GM12878 (cell line): ENCODE data around the gene IPO8. TPM values are rescaled to one million over a fixed set of nuclear protein-coding genes. Genes with fewer than 3 reads are reported as not detected.

Experiments used
- ATAC-seq: fragments of 200-7000 bp; cut with Tn5 transposase; 3 replicates; pipeline ENCODE4 v1.9.1; 2020; ENCODE audit warnings: mild to moderate bottlenecking, moderate library complexity
- BruUV-seq: library from RNA; stranded (reverse); fragments of 400-500 nt; replicated peaks from 2 replicates; lab custom pipeline; 2021; lab: Mats Ljungman, UMichigan
- CTCF ChIA-PET: fragments of 300-600 bp; sonication (Branson Sonifier 250); formaldehyde crosslinking; extraction: SDS; loops from one replicate; lab custom pipeline; 2021; ENCODE audit warnings: inconsistent platforms; lab: Yijun Ruan, JAX
- POLR2A ChIA-PET: fragments of 350-600 bp; formaldehyde crosslinking; extraction: SDS; loops from one replicate; lab custom pipeline; 2021; ENCODE audit warnings: inconsistent platforms; lab: Charles Lee
- RAD21 ChIA-PET: fragments of 300-600 bp; sonication (Branson Sonifier 250); formaldehyde crosslinking; loops from one replicate; lab custom pipeline; 2023; ENCODE audit warnings: antibody characterized with exemption; ENCODE audit not compliant: unreplicated experiment; lab: Charles Lee
- SMC1A ChIA-PET: fragments of 300-600 bp; sonication (Branson Sonifier 250); formaldehyde crosslinking; loops from one replicate; lab custom pipeline; 2023; ENCODE audit not compliant: unreplicated experiment, uncharacterized antibody; lab: Charles Lee
- DNase-seq: peaks from one replicate; pipeline ENCODE4 v3.0.0-alpha.2; 2011; ENCODE audit warnings: low read depth, low spot score
- FAIRE-seq: peaks from 3 replicates; lab custom pipeline; 2011; peaks lifted over from hg19 to GRCh38; lab: Jason Lieb, UNC
- H2AFZ ChIP-seq: 2 replicates; pipeline ENCODE4 v1.6.0; 2011; ENCODE audit warnings: low read depth, low read length, control low read depth; ENCODE audit not compliant: control insufficient read depth
- H3K27ac ChIP-seq: 2 replicates; pipeline ENCODE4 v1.5.1; 2011; ENCODE audit warnings: control low read depth; ENCODE audit not compliant: control insufficient read depth, insufficient read depth
- H3K27me3 ChIP-seq, 2 experiments: replicated peaks in 1 of 2; 2 replicates each; pipeline versions ENCODE4 v1.6.0 to v1.6.1; 2011; ENCODE audit warnings: low read length in 1 of 2; ENCODE audit not compliant: control insufficient read depth in 2 of 2, insufficient read depth in 2 of 2
- H3K36me3 ChIP-seq, 2 experiments: 2 replicates each; pipeline ENCODE4 v1.5.1; 2011; ENCODE audit warnings: low read length in 1 of 2; ENCODE audit not compliant: control insufficient read depth in 2 of 2, insufficient read depth in 2 of 2
- H3K4me1 ChIP-seq: 2 replicates; pipeline ENCODE4 v1.6.1; 2011; ENCODE audit warnings: mild to moderate bottlenecking, low read length, moderate library complexity, mixed read lengths; ENCODE audit not compliant: control insufficient read depth, insufficient read depth
- H3K4me2 ChIP-seq: 2 replicates; pipeline ENCODE4 v1.6.0; 2011; ENCODE audit warnings: control low read depth; ENCODE audit not compliant: control insufficient read depth, insufficient read depth
- H3K4me3 ChIP-seq: fragments of 200-600 bp; sonication (generic); 2 replicates; pipeline ENCODE4 v1.5.1; 2016
- H3K79me2 ChIP-seq: 2 replicates; pipeline ENCODE4 v1.6.0; 2011; ENCODE audit warnings: low read length; ENCODE audit not compliant: control insufficient read depth, insufficient read depth
- H3K9ac ChIP-seq: 2 replicates; pipeline ENCODE4 v1.8.0; 2011; ENCODE audit warnings: low read length, control low read depth, mixed read lengths; ENCODE audit not compliant: control insufficient read depth, insufficient read depth
- H3K9me3 ChIP-seq: replicated peaks from 3 replicates; pipeline ENCODE4 v1.5.1; 2011; ENCODE audit warnings: mild to moderate bottlenecking, low read length; ENCODE audit not compliant: control insufficient read depth, insufficient read depth
- H4K20me1 ChIP-seq: 2 replicates; pipeline ENCODE4 v1.6.0; 2011; ENCODE audit not compliant: control insufficient read depth, insufficient read depth
- CHD4 ChIP-seq: fragments of 200-600 bp; sonication (generic); IDR thresholded peaks from 2 replicates; pipeline ENCODE4 v1.6.1; 2016; ENCODE audit warnings: mild to moderate bottlenecking
- E4F1 ChIP-seq: fragments of 450-650 bp; IDR thresholded peaks from 2 replicates; pipeline ENCODE4 v1.6.1; 2018; ENCODE audit warnings: borderline replicate concordance, mild to moderate bottlenecking; ENCODE audit not compliant: partially characterized antibody
- EZH2 ChIP-seq: IDR thresholded peaks from 2 replicates; pipeline ENCODE4 v1.6.1; 2012; ENCODE audit warnings: low read depth, mild to moderate bottlenecking, control low read depth, inconsistent platforms, low read length, borderline replicate concordance; ENCODE audit not compliant: control insufficient read depth
- IKZF1 ChIP-seq: fragments of 450-650 bp; conservative IDR thresholded peaks from 2 replicates; pipeline ENCODE4 v1.6.1; 2017; ENCODE audit warnings: antibody characterized with exemption, mild to moderate bottlenecking
- JUNB ChIP-seq: IDR thresholded peaks from 2 replicates; pipeline ENCODE4 v1.6.1; 2016; ENCODE audit warnings: antibody characterized with exemption, mild to moderate bottlenecking
- RAD21 ChIP-seq: IDR thresholded peaks from 2 replicates; pipeline ENCODE4 v1.6.1; 2011; ENCODE audit warnings: mild to moderate bottlenecking, low read depth, low read length, moderate library complexity; ENCODE audit not compliant: insufficient read depth
- RFX5 ChIP-seq: IDR thresholded peaks from 2 replicates; pipeline ENCODE4 v1.6.1; 2011; ENCODE audit warnings: low read depth, low read length, improper control_type of control experiment
- ZNF207 ChIP-seq: fragments of 450-650 bp; IDR thresholded peaks from 2 replicates; pipeline ENCODE4 v1.6.1; 2014; ENCODE audit warnings: antibody characterized with exemption, mild to moderate bottlenecking, borderline replicate concordance
- ZNF217 ChIP-seq: fragments of 450-650 bp; IDR thresholded peaks from 2 replicates; pipeline ENCODE4 v1.6.1; 2017; ENCODE audit warnings: antibody characterized with exemption, mild to moderate bottlenecking
- ZNF24 ChIP-seq: fragments of 450-650 bp; IDR thresholded peaks from 2 replicates; pipeline ENCODE4 v1.6.1; 2017; ENCODE audit warnings: antibody characterized with exemption, mild to moderate bottlenecking
- ZNF274 ChIP-seq: IDR thresholded peaks from one replicate; pipeline ENCODE4 v1.8.0; 2011; ENCODE audit not compliant: insufficient read length, insufficient read depth
- WGBS: methylation state at CpG from one replicate; pipeline ENCODE4 v1.1.6; 2016; ENCODE audit warnings: low lambda C conversion rate; ENCODE audit not compliant: insufficient replicate concordance, insufficient coverage; ENCODE audit errors: missing lambda C conversion rate; 5-methylcytosine and 5-hydroxymethylcytosine counted together
- in situ Hi-C: fragments of 300-500 bp; cut with MboI; formaldehyde crosslinking; loops from 9 replicates; pipeline ENCODE4 v1.14.3; 2018; ENCODE audit warnings: mixed read lengths
- intact Hi-C: fragments of 100-400 bp; cut with micrococcal nuclease; formaldehyde crosslinking; loops from one replicate; pipeline ENCODE4 v1.14.2; 2022; ENCODE audit not compliant: unreplicated experiment
- polyA plus RNA-seq, 11 experiments: library from polyadenylated mRNA; depleted of rRNA in 4 of 11; unstranded in 6 of 11; stranded (reverse) in 5 of 11; fragments of >200 nt; fragmentation: Nextera tagmentation in 4 of 11; fragmentation: Illumina TruSeq in 1 of 11; extraction: Ambion mirVana in 4 of 11; extraction: Trizol in 1 of 11; gene quantifications; 1 replicate in 1 of 11; 2 replicates in 10 of 11; pipeline versions ENCODE4 v1.2.1 to v1.2.3, GENCODE V29; 2011 to 2016; ENCODE audit warnings: inconsistent platforms in 2 of 11, missing spikeins in 2 of 11, low read depth in 1 of 11
- total RNA-seq, 4 experiments: library from RNA; depleted of rRNA in 3 of 4; stranded (reverse); fragments of >200 nt in 3 of 4; fragmentation: Illumina TruSeq in 1 of 4; extraction: Trizol in 1 of 4; gene quantifications; 2 replicates each; pipeline versions ENCODE4 v1.2.1 to v1.2.3, GENCODE V29; 2013 to 2021
- TF ChIP-seq, protein P1 (sequence below): IDR thresholded peaks from 2 replicates; pipeline ENCODE4 v1.6.1; 2011; ENCODE audit warnings: borderline replicate concordance, low read depth, mild to moderate bottlenecking, moderate library complexity, mixed read lengths, low read length; ENCODE audit not compliant: insufficient read depth; ENCODE audit errors: extremely low read length
- TF ChIP-seq, protein P2 (sequence below): IDR thresholded peaks from 2 replicates; pipeline ENCODE4 v1.6.1; 2011; ENCODE audit warnings: low read depth, mild to moderate bottlenecking, low read length, moderate library complexity, borderline replicate concordance; ENCODE audit errors: extremely low read depth
- TF ChIP-seq, protein P3 (sequence below): fragments of 450-650 bp; IDR thresholded peaks from 2 replicates; pipeline ENCODE4 v1.6.1; 2018; ENCODE audit warnings: mild to moderate bottlenecking, low read depth, moderate library complexity; ENCODE audit not compliant: partially characterized antibody
- TF ChIP-seq, protein P4 (sequence below), 3 experiments: IDR thresholded peaks in 2 of 3; conservative IDR thresholded peaks in 1 of 3; 2 replicates each; pipeline ENCODE4 v1.5.1; 2011; ENCODE audit warnings: low read depth in 3 of 3, low read length in 3 of 3, mild to moderate bottlenecking in 3 of 3, control low read depth in 2 of 3, moderate library complexity in 2 of 3, inconsistent platforms in 1 of 3, mixed read lengths in 1 of 3; ENCODE audit not compliant: control insufficient read depth in 2 of 3, insufficient read depth in 1 of 3; ENCODE audit errors: extremely low read depth in 1 of 3

IPO8 gene
- total and polyA plus RNA-seq, 10 of the 15 experiments (the other 5 are each of a cell fraction or from before 2014, with no cell fraction given) = 6.9 to 38.5 (median 15.1) TPM

DNA sequence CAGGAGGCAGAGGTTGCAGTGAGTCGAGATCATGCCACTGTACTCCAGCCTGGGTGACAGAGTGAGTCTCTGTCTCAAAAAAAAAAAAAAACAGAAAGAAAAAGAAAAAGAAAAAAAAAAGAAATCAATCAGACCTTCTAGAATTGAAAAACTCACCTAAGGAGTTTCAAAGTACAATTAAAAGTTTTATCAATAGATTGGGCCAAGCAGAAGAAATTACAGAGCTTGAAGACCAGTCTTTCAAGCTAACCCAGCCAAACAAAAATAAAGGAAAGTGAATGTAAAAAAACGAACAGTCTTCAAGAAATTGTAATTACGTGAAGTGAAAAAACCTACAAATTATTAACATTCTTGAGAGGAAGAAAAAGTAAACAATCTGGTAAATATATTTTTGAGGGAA, 93.0 kb downstream of the IPO8 start:
- no peaks in the 10 kb centered on the region for H3K4me1 ChIP-seq
- no peak overlapping the region for H3K27ac ChIP-seq
- no peaks in the 10 kb centered on the region for H3K36me3 ChIP-seq
- no peaks in the 10 kb centered on the region for H3K79me2 ChIP-seq
- ChIA-PET RAD21 (no interaction called here), POLR2A (no interaction called here), SMC1A (no interaction called here), CTCF (no interaction called here)
- H2AFZ ChIP-seq = no peak overlapping the region
- H3K27me3 ChIP-seq = no peaks in the 10 kb centered on the region
- 0% methylated on average over 3 of the region's 3 CpGs for WGBS
- intact Hi-C loops = no loop called here
- no peaks in the 10 kb centered on the region for H3K9me3 ChIP-seq
- no peak overlapping the region for H3K4me3 ChIP-seq
- no peak for ATAC-seq
- H4K20me1 ChIP-seq = no peaks in the 10 kb centered on the region
- no TSS peak for BruUV-seq
- H3K4me2 ChIP-seq = no peak overlapping the region
- DNase-seq = no peak
- in situ Hi-C loops = no loop called here
- no peak overlapping the region for H3K9ac ChIP-seq
- FAIRE-seq = no peak
- no peak for TF ChIP-seq EZH2
- TF ChIP-seq, protein P1, sequence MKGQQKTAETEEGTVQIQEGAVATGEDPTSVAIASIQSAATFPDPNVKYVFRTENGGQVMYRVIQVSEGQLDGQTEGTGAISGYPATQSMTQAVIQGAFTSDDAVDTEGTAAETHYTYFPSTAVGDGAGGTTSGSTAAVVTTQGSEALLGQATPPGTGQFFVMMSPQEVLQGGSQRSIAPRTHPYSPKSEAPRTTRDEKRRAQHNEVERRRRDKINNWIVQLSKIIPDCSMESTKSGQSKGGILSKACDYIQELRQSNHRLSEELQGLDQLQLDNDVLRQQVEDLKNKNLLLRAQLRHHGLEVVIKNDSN = no peak
- TF ChIP-seq ZNF24 = no peak
- TF ChIP-seq, protein P2, sequence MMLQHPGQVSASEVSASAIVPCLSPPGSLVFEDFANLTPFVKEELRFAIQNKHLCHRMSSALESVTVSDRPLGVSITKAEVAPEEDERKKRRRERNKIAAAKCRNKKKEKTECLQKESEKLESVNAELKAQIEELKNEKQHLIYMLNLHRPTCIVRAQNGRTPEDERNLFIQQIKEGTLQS = no peak
- no peak for TF ChIP-seq ZNF207
- TF ChIP-seq, protein P3, sequence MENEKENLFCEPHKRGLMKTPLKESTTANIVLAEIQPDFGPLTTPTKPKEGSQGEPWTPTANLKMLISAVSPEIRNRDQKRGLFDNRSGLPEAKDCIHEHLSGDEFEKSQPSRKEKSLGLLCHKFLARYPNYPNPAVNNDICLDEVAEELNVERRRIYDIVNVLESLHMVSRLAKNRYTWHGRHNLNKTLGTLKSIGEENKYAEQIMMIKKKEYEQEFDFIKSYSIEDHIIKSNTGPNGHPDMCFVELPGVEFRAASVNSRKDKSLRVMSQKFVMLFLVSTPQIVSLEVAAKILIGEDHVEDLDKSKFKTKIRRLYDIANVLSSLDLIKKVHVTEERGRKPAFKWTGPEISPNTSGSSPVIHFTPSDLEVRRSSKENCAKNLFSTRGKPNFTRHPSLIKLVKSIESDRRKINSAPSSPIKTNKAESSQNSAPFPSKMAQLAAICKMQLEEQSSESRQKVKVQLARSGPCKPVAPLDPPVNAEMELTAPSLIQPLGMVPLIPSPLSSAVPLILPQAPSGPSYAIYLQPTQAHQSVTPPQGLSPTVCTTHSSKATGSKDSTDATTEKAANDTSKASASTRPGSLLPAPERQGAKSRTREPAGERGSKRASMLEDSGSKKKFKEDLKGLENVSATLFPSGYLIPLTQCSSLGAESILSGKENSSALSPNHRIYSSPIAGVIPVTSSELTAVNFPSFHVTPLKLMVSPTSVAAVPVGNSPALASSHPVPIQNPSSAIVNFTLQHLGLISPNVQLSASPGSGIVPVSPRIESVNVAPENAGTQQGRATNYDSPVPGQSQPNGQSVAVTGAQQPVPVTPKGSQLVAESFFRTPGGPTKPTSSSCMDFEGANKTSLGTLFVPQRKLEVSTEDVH = no peak
- no peak for TF ChIP-seq IKZF1
- no peak for TF ChIP-seq RAD21
- TF ChIP-seq CHD4 = no peak
- no peak for TF ChIP-seq ZNF217
- no peak for TF ChIP-seq E4F1
- TF ChIP-seq ZNF274 = no peak
- TF ChIP-seq JUNB = no peak
- TF ChIP-seq, protein P4, sequence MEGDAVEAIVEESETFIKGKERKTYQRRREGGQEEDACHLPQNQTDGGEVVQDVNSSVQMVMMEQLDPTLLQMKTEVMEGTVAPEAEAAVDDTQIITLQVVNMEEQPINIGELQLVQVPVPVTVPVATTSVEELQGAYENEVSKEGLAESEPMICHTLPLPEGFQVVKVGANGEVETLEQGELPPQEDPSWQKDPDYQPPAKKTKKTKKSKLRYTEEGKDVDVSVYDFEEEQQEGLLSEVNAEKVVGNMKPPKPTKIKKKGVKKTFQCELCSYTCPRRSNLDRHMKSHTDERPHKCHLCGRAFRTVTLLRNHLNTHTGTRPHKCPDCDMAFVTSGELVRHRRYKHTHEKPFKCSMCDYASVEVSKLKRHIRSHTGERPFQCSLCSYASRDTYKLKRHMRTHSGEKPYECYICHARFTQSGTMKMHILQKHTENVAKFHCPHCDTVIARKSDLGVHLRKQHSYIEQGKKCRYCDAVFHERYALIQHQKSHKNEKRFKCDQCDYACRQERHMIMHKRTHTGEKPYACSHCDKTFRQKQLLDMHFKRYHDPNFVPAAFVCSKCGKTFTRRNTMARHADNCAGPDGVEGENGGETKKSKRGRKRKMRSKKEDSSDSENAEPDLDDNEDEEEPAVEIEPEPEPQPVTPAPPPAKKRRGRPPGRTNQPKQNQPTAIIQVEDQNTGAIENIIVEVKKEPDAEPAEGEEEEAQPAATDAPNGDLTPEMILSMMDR (IDR thresholded peaks at IDR 0.05 in 2 of 3, conservative IDR thresholded peaks at IDR 0.05 in 1 of 3; ENCODE audit: control insufficient read depth in 2 of 3, extremely low read depth in 1 of 3, insufficient read depth in 1 of 3, low read depth in 3 of 3, low read length in 3 of 3) = no peak
- no peak for TF ChIP-seq RFX5
